AG08396 (cell line): ENCODE results near the gene AMY2B.
"Not testable (repeated sequence)": the region's sequence is repeated elsewhere in the genome, so short reads cannot be mapped to it uniquely, and the experiment has no call there.

Source experiments
- DNase-seq: peaks from one replicate; pipeline ENCODE4 v3.0.0; 2012; ENCODE audit warnings: low spot score, mixed read lengths

The AMY2B gene

DNA sequence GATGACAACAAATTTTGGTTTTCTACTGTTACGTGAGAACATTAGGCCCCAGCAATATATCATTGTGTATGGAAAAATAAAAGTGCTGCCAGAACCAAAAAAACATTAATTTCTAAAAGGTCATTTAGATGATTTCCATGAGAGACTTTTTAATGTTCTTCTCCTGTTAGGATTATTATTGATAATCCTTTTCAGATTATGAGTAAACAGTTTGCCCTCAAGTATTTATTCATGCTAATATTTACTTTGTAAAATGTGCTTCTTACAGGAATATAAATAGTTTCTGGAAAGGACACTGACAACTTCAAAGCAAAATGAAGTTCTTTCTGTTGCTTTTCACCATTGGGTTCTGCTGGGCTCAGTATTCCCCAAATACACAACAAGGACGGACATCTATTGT lies at the start of gene AMY2B:
Gene AMY2B, plus strand, starts transcription at position 301 of the 400 bp plus-strand sequence. Its CDS starts 14 bp downstream, at position 315.
- DNase-seq, result not testable (repeated sequence)

DNA sequence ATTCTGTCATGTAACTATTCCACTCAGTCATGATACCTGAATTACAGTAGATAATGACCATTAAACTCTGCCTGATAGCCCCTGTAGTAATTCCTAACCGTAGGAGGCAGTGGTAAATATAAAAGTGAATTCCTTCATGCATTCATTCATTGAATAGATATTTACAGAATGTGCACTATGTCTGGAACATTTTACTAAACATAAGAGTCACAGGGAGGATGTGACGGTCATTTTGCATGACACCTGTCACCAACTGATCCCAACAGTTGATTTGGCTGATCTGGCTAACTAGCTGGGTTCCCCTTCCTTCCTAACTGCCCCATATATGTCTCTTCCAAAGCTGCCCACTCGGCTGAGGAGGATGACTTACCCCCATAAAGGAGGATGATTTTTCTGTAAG lies 48.0 kb upstream of the AMY2B start:
- no peak for DNase-seq

DNA sequence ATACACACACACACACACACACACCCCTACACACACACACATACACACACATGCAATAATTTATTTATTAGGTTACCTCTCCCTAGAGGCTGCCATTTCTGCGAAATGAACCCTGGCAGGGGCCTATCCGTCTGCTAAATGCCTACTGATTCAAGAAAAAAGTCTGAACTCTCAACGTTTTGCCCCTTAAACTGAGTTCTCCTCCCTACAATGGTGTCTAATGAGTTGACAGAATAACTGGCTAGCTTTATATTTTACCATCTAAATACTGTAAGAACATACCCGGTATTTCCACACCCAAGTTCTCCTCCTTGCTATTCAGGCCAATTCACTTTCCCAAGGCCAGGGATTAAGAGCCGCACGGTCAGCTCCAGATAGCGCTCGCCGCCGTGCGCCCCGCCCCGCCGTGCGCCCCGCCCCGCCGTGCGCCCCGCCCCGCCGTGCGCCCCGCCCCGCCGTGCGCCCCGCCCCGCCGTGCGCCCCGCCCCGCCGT lies 46.2 kb upstream of the AMY2B start:
- peak; percentile 70 for DNase-seq

DNA sequence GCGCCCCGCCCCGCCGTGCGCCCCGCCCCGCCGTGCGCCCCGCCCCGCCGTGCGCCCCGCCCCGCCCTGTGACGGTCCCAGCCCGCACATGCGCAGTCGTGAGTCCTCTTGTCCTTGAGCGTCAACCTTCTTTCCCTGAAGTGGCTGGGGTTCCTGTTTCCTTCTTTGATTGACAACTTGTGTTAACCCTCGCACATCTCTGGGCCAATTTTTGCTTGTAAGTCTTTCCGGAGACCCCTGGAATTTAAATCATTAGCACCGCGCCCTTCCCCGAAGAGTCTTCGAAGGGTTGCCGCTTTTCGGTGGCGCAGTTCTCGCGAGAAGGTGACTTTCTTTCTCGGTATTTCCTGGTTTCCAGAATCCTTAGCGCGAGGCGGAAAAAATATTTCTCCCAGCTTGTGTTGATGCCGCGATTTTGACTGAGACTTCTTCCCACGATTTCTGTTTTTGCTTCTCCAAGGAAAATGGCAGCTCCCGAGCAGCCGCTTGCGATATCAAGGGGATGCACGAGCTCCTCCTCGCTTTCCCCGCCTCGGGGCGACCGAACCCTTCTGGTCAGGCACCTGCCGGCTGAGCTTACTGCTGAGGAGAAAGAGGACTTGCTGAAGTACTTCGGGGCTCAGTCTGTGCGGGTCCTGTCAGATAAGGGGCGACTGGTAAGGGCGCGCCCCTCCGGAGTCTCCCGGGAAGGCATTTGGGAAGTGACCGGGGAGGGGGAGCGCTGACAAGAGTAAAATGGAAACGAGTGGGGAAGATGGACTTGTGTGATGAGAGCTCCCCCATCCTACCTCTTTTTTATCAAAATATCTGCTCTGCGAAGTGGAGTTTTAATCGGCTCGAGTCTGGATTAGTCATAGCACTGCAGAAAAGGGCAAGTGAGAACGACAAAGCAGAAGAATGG lies 45.5 kb upstream of the AMY2B start, which contains the start of gene RNPC3:
Gene RNPC3, plus strand, starts transcription at position 93 of the 901 bp plus-strand sequence. Its CDS starts 372 bp downstream, at position 465.
- peak; percentile 87 for DNase-seq

DNA sequence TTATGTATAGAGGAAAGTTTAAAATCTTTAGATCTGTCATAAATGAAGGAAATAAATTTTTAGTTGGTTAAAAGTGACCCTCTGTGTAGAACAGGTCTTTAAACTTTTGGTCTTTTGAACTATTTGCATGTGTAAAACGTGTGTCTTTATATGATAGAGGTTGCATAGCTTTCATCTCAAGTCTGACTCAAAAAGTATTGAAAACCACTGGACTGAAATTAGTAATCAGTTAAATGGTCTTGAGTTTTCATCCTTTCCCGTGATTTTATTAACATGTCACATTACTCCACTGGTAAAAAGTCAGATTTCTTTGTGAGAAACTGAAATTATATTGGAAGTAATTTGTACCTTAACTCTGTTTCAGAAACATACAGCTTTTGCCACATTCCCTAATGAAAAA lies 44.1 kb upstream of the AMY2B start:
- no peak for DNase-seq

DNA sequence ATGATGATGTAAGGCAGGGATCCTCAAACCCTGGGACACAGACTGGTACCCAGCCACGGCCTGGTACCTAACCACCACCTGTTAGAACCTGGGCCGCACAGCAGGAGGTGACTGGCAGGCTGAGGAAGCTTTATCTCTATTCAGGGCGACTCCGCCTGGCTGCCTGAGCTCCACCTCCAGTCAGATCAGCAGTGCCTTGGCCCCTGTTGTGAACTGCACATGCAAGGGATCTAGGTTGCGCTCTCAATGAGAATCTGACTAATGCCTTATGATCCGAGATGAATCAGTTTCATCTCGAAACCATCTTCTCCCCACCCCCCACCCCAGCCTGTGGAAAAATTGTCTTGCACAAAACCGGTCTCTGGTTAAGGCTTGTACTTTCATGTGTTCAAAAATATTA lies 41.6 kb upstream of the AMY2B start:
- DNase-seq, result no peak

DNA sequence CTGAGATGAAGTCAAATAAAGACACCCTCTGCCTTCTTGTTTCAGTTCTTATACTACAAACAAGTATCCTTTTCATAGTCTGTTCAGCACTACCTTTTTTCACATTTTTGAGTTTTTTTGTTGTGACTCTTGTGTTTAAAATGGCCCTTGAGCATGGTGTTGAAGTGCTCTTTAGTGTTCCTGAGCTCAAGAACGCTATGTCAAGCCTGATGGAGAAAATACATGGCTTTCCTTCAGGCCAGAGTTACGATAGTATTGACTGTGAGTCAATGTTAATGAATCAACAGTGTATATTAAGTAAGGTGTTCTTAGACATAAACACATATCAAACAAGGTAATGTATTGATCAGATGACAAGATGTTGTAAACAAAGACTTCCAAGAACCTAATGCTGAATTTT lies 33.2 kb upstream of the AMY2B start:
- DNase-seq, result no peak

DNA sequence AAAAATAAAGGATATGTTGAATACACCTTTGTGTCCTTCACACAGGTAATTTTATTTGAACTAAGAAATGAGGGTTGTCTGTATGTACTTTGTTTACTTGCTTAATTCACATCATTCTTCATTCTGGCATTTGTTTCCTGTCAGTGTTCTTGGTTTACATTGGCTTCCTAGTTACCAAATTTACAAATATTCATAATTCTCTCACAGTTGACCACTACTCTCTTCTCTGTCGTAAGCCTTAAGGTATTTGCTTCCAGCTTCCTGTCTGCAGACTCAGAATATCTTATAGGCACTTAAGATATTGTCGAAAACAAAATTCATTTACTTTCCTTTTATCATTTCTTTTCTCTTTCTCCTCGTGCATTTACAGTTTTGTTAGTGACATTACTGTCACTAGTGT lies 30.0 kb upstream of the AMY2B start:
- no peak for DNase-seq

DNA sequence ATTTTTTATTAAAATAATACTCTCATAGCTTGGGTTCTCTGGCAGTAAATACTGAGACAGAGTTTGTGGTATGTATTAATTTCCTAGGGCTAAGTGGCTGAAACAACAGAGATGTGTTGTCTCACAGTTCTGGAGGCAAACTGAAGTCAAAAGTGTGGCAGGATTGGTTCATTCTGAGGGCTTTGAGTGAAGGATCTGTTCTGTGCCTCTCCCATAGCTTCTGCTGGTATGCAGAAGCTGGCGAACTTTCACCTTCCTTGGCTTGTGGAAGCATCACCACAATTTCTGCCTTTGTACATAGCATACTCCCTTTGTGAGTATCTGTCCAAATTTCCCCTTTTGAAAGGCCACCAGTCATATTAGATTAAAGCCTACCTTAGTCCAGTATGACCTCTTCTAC lies 24.9 kb upstream of the AMY2B start:
- no peak for DNase-seq

DNA sequence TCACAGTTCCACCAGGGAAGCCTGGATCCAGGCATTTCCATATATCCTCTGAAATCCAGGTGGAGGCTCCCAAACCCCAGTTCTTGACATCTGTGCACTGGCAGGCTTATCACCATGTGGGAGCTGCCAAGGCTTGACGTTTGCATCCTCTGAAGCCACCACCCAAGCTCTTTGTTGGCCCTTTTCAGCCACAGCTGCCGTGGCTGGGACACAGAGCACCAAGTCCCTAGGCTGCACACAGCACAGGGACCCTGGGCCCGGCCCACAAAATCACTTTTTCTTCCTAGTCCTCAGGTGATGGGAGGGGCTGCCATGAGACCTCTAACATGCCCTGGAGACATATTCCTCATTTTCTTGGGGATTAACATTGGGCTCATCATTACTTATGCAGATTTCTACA lies 23.5 kb upstream of the AMY2B start:
- no peak for DNase-seq

DNA sequence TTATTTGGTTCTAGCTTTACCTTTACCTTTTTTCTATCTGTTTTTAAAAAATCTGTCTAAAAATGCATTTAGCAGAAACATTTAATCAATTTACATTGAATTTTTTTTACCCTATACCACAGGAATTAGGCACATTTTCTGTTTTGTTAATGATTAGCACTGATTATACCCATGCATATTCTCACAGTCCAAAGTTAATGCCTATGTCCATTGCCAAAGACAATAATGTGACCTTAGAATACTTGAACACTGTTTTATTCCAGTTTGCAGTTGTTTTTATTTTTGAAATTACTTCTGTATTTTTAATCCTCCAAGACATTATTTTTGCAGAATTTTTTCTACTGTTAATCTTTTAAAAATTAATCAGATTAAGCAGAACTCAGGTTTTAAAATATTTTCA lies 11.0 kb upstream of the AMY2B start:
- no peak for DNase-seq

DNA sequence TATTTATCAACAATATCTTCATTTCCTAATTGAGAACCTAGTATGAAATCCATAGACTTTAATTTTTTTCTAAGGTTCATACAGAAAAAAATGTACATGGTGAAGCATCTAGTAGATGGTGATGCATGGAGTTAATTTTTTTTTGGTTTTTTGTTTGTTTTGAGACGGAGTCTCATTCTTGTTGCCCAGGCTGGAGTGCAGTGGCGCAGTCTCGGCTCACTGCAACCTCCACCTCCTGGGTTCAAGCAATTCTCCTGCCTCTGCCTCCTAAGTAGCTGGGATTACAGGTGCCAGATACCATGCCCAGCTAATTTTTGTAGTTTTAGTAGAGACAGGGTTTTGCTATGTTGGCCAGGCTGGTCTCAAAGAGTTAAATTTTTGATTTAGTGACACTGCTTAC lies 10.3 kb upstream of the AMY2B start:
- DNase-seq, result not testable (repeated sequence)

DNA sequence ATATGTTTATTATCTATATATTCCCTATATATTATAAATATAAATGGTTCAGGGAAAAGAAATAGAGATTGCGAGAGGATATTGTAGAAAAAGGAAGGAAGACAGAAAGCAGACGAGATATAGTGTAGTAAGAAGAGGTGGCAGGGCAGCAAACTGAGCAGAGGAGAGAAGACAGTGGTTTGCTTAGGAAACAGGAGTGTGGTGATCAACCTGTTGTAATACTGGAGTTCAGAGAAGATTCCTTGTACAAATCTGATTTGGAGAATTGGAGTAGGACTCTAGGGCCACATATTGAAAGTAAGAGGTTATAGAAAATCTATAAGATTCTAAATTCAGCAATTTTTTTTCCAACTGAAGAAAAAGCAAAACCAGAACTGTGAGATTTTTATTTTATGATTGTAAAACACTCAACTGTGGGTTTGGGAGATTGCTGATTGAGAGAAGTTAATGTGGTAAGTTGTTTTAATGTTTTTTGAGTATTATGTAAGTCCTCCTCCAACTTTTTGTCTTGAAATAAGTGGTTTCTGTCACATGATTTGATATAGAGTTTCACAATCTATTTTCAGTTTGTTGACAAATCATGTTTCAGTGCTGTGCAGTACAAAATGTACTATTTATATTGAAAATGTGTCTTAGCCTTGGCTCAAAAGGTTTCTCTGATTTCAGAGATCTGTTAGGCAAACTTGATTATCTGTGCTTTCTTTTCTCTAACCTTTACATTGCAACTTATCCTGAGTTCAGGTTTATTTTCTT lies 9.6 kb upstream of the AMY2B start:
- DNase-seq, result no peak

DNA sequence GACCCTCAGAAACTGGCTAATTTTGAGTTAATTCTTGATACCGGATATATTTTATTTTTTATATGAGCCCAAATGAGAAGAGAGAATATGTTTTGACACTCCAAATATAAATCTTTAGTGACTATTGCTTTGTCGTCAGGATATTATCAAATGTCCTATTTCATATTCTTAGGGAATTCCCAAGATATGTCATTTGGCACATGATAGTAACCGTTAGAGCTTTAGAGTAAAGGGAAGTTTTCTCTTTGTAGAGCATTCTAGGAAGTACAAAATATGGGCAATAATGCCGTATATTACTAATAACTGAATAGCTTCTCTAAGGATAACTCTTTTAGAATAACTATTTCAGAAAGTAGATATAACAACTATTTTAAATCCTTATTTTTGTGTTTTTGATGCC lies 8.3 kb upstream of the AMY2B start:
- no peak for DNase-seq

DNA sequence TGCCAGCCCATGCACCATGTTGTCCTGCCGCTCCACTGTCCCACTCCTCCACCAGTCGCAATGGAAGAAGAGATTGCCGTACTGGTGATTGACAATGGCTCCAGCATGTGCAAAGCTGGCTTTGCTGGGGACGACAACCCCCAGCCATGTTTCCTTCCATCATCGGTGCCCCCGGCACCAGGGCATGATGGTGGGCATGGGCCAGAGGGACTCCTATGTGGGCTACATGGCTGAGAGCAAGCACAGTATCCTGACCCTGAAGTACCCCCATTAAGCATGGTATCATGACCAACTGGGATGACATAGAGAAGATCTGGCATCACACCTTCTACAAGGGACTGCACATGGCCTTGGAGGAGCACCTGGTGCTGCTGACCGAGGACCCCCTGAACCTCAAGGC lies 1.9 kb upstream of the AMY2B start:
- no peak for DNase-seq

DNA sequence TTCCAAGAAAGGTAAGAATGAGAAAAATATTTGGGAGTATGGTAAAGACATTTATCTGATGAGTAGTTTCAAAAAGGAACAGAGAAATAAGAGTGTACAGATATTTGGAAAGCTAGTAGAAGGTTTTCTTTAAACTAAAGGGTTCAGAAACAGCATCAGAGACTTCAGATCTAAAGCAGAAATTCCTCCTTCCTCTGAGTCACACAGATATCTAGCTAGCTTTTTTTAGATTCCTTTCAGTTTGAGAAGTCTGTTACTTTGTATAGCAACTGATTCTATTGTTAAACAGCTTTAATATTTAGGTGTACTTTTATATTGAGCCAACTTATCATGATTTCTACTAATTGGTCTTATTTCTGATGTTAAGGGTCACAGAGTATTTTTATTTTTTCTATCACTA lies 4.7 kb downstream of the AMY2B start:
- no peak for DNase-seq

DNA sequence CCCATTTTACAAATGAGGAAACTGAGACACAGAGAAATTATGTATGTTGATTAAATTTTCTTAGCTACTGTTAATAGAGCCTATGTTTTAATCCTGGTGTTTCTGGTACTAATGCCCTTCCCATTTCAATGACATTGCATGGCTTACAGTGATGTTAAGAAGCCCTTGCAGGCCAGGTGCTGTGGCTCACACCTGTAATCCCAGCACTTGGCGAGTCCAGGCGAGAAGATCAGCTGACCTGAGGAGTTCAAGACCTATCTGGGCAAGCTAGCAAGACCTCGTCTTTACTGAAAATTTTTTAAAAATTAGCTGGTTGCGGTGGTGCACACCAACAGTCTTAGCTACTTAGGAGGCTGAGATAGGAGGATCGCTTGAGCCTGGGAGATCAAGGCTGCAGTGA lies 5.4 kb downstream of the AMY2B start:
- DNase-seq, result not testable (repeated sequence)

DNA sequence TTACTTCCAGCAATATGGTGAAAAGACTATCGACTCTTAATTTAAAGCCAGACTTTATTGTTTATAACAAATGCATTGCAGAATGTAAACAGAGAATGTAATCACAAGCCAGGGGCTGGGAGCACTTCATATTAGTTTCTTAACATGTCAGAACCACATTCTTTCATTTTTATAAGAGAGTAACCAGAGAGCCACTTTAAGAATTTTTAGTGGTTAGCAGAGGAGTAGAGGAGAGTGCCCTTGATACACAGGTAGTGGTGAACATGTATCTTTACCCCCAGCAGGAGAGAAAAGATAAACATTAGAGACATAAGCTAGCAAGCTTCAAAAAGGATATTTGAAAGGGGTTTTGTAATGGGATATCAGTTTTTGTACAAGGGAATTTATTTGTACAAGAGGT lies 11.1 kb downstream of the AMY2B start:
- DNase-seq, result no peak

DNA sequence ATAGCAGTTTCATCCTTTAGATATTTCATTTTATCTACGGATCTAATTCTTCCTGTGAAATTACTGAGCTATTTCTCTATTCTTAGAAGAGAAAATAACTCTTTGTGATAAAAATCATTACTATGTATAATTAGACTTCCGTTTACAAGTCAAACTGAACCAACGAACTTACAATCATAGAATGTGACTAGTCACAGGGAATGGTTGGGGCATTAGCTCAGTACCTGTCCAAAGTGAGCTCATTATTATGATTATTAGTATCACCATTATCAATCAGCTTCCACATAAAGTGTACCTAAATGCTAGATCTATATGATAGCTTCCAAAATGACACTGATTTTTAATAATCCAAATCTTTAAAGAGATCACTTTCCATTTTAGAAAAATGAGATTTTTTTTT lies 12.5 kb downstream of the AMY2B start:
- DNase-seq, result no peak

DNA sequence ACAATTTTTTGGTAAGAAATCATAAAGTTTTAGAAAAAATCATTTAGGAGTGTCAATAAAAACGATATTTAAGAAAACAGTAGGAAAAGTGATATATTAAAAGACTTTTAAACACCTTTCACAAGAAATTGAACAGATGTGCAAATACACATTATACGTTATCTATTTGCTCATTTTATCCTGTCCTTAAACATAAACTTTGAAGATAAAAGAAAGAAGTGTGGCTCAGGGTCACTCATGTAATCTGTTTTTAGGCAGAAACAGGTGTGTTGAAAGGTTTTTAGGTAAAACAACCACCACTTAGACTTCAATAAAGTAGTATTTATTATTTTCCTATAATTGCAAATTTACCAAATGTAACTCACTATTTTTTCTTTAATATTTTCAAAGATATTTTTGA lies 13.1 kb downstream of the AMY2B start:
- no peak for DNase-seq

DNA sequence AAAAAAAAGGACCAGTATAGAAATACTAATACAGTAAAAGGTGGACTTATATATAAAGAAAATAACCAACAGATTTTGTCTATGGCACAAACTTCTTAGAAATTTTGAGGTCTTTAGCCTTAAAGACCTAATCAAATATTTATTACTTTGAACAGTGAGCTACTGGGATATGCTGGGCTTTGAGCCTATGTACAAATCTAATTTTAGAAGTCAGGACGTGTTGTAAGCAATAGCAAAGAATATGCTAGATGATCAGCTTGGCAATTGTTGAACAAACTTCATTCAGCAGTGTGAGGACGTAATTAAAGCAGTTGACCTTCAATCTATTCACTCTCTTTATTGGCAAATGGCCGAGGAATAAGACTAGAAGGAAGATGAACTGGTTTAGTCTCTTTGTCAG lies 31.4 kb downstream of the AMY2B start:
- not testable (repeated sequence) for DNase-seq

DNA sequence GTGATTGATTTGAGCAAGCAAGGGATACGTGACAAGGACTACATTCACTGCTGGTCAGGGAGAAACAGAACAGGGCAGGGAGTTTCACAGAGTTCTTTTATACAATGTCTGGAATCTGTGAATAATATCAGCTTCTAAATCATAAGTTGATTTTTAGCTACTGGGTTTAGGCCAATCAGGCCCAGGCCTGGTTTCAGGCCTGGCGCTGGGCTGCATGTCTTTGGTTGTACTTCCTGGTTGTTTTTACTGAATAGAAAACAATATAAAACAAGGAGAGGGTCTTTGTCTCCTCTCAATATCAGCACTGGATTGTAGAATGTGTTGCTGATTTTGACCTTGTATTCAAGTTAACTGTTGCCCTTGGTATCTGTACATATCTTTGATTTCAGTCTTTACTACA lies 45.0 kb downstream of the AMY2B start:
- no peak for DNase-seq

DNA sequence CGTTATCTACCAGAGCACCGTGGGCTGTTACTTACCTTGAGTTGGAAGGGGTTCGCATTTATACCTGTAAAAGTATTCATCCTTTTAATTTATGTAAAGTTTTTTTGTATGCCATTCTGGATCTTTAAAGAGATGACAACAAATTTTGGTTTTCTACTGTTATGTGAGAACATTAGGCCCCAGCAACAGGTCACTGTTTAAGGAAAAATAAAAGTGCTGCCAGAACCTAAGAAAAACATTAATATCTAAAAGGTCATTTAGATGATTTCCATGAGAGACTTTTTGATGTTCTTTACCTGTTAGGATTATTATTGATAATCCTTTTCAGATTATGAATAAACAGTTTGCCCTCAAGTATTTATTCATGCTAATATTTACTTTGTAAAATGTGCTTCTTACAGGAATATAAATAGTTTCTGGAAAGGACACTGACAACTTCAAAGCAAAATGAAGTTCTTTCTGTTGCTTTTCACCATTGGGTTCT lies 45.6 kb downstream of the AMY2B start, which contains the start of gene AMY2A:
Gene AMY2A, plus strand, starts transcription at position 434 of the 484 bp plus-strand sequence. Its CDS starts 14 bp downstream, at position 448.
- not testable (repeated sequence) for DNase-seq
